Erythroblast (primary cell): ENCODE results near the gene NEXN.
A peak's percentile ranks its signal among the peaks of the same experiment; 100 is the strongest.

ENCODE experiments used
- GATA1 ChIP-seq: IDR thresholded peaks from 2 replicates; pipeline ENCODE4 v1.6.1; 2011; ENCODE audit warnings: low read depth, mild to moderate bottlenecking, control low read depth, low read length, moderate library complexity
- POLR2A ChIP-seq: IDR thresholded peaks from 2 replicates; pipeline ENCODE4 v1.6.1; 2011; ENCODE audit warnings: mild to moderate bottlenecking, low read length

- peak; percentile 64 for TF ChIP-seq POLR2A
- no peak for TF ChIP-seq GATA1
Observed at GRCh38 chr1:77978293-77978968, 90.0 kb downstream of the NEXN start.
